ENCODE results near the gene ZNF624.

Gene ZNF624

DNA sequence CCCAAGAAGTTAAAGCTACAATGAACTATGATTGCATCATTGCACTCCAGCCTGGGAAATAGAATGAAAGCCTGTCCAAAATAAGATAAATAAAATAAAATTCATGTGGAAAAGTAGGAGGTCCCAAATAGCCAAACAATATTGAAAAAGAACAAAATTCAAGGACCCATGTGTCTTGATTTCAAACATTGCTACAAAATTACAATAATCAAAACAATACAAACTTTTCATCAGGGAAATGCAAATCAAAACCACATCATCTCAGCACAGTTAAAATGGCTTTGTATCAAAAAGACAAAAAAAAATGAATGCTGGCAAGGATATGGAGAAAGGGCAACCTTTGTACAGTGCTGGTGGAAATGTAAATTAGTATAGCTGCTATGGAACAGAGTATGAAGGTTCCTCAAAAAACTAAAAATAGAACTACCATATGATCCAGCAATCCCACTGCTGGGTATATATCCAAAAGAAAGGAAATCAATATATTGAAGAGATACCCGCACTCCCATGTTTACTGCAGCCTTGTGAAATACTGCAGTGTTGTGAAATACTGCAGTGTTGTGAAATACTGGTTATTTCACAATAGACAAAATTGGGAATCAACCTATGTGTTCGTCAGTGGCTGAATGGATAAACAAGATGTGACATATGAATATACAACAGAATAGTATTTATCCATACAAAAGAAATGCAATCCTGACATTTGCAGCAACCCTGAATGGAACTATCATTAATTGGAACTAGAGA lies 60.1 kb downstream of the ZNF624 start:
- in situ Hi-C loops (cut with MboI; ENCODE audit: low sequenced_read_pairs): no loop called here

DNA sequence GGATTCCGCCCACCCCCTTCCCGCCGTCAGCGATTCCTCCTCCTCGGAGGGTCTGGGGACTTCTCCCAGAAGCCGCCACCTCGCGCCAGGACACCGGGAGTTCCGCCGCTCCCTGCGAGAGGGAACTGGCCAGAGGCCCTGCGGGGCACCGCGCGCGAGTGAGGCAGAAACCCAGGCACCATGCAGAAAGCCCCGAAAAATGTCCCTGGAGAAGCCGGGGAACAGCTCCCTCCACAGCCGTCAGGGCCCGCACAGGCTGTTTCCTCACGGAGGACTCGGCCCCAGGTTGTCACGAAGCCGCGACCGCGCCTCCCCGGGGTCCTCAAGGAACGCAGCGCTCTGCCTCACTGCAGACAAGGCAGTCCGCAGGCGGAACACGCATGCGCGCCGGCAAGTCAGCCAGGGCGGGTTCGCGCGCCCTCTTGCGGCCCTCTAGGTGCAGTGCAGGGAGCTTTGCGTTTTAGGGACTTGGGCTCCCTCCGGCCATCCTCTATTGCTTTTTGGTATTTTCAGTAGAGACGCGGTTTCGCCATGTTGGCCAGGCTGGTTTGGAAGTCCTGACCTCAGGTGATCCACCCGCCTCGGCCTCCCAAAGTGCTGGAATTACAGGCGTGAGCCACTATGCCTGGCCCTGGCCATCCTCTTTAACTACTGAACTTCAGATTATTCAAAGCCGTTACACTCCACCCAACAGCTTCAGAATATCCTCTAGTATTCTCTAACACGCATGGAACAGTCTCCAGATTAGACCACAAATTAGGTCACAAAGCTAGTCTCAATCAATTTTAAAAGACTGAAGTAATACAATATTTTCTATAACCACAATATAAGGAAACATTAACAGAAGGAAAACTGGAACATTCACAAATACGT lies 64.3 kb downstream of the ZNF624 start:
- in situ Hi-C loops (cut with MboI; ENCODE audit: low sequenced_read_pairs): no loop called here

DNA sequence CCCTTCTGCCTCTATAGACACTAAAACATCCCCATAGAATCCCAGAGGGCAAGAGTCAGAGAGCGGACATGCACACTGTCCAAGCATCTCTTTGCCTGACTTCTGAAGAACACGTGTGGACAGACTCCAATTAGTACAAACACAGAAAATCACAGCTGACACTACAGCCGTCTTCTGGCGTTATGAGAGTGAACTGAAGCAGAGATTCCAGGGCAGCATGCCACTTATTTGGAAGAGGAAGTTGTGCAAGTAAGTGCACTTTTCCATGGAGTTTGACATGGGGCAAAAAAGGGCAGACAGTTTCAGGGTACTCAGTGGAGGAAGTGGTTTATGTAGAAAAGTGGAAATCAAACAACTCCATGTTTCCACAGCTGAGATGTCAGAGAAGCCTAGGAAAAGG lies 67.9 kb downstream of the ZNF624 start:
- in situ Hi-C loops (cut with MboI; ENCODE audit: low sequenced_read_pairs): no loop called here

DNA sequence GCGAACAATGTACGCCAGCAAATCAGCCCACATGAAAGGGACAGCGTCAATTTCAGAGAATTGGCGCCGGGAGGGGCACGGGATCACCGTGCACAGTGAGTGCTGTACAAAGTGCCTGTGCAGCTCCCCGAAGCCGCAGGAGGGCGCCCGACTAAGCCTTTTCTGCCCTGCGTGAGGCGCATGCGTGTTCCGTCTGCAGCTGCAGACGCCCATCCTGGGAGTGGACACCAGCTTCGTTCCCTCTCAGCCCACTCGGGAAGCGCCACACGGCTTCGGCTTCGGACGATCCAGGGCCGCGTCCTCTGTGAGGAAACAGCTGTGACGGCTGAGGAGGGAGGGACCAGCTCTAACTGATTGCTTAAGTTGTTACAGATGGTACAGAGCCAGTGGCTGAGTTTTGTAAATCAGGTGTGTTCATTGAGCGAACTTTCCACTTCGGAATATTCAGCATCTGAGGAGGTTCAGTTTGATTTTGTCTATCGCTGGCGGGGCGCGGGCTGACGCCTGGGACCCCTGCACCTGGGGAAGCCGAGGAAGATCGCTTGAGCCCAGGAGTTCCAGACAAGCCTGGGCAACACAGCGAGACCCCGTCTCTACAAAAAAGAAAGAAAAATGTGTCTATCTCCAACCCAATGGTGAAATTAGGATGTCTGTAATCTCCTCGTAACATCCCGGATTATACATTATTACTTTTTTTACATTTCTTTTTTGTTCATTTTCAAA lies 69.2 kb downstream of the ZNF624 start:
- in situ Hi-C loops (cut with MboI; ENCODE audit: low sequenced_read_pairs): no loop called here

DNA sequence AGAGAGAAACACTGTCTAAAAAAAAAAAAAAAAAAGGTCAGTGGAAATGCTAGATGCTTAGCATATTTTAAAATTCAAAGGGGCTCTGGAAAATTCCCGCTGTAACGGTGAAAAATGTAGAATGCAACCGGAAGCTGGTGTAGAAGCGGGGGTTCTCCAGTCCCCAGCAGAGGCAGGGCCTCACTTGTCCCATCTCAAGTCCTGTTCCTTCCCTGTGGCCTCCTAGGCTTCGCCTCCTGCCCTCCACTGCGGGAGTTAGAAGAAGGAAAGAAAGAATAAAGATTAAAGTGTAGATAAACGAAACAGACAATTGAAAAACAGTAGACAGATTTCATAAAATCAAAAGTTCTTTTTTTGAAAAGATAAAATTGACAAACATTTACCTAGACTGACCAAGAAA lies 69.9 kb downstream of the ZNF624 start:
- in situ Hi-C loops (cut with MboI; ENCODE audit: low sequenced_read_pairs): no loop called here

DNA sequence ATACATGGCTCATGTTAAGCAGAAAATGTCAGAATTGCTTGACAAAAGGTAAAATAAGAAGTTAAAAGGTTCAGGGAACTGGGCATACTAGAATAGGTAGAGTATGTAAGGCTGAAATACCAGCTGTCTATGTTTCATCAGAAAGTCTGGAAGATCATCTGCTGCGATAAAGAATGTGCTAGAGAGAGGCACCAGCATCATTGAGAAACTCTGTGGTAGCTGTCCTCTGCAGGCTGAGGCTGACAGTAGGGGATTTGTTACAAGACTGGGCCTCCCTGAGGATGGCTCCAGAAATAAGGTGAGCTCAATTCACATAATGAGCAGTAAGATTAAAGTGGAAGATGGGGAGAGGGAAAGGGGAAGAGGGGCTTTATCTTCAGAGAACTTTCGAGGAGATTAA lies 80.2 kb downstream of the ZNF624 start:
- in situ Hi-C loops (cut with MboI; ENCODE audit: low sequenced_read_pairs): no loop called here
